GM23248 (cell line): ENCODE results near the gene ALOX12B.
"Not testable (repeated sequence)": the region's sequence is repeated elsewhere in the genome, so short reads cannot be mapped to it uniquely, and the experiment has no call there.

Experiments
- EZH2 ChIP-seq: fragments of 200-600 bp; sonication (generic); IDR thresholded peaks from 2 replicates; pipeline ENCODE4 v1.6.1; 2018; ENCODE audit warnings: antibody characterized with exemption, mild to moderate bottlenecking; ENCODE audit not compliant: insufficient read depth, poor library complexity, severe bottlenecking
- EZH2phosphoT487 ChIP-seq: fragments of 200-600 bp; sonication (generic); IDR thresholded peaks from 2 replicates; pipeline ENCODE4 v1.6.1; 2018; ENCODE audit warnings: antibody characterized with exemption, moderate library complexity, mild to moderate bottlenecking, low read depth; ENCODE audit not compliant: insufficient read depth

GRCh38 chr17:8077939-8078338, 9.6 kb downstream of the ALOX12B start:
- TF ChIP-seq EZH2, EZH2phosphoT487: not testable (repeated sequence)
